ENCODE data around the gene ARHGEF7.

- TF ChIP-seq CTCF (IDR thresholded peaks at IDR 0.05): no peak
- no peak for TF ChIP-seq ZFX (IDR thresholded peaks at IDR 0.05; ENCODE audit: borderline replicate concordance)
These were observed 204.4 kb downstream of the ARHGEF7 start for GRCh38 chr13:111319521-111319920.
